ENCODE results near the gene COQ4.
"Not testable (repeated sequence)": the region's sequence is repeated elsewhere in the genome, so short reads cannot be mapped to it uniquely, and the experiment has no call there.

Gene COQ4

DNA sequence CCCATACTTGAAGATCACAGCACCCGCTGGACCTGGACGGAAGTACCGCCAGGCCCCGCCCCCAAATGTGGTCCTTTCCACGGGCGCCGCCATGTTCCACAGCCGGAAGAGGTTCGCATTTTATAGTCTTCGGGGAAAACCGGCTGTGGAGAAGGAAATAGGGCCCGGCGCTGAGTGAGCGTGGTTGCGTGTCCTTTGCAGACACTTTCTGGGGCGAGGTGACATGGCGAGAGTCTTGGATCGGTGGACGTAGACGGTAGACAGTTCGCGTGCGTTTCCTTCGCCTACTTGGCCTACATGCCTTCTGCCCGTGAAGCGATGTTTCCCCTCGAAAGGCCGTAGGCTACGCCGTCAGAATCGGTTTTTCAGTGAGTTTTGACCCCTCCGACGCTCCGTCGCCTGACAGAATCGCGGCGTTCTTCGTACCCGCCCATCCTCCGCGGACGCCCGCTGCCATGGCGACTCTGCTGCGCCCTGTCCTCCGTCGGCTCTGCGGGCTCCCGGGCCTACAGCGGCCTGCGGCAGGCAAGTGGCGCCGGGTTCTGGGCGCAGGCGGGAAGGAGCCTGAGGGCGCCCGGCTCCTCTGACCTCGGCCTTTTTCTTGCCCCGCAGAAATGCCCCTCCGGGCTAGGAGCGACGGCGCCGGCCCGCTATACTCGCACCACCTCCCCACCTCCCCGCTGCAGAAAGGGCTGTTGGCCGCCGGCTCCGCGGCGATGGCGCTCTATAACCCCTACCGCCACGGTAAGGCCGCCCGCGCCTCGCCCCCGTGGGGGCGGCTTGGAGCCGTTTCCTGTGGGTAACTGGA lies at the start of gene COQ4, which contains the start of gene TRUB2:
Gene COQ4, plus strand, starts transcription at position 436 of the 808 bp plus-strand sequence. Its CDS starts 20 bp downstream, at position 456.
Gene TRUB2, minus strand, starts transcription at position 44 of the 808 bp plus-strand sequence. Its CDS starts 39 bp downstream, at position 5.
- DNase-seq = peak; percentile 96 to 97

DNA sequence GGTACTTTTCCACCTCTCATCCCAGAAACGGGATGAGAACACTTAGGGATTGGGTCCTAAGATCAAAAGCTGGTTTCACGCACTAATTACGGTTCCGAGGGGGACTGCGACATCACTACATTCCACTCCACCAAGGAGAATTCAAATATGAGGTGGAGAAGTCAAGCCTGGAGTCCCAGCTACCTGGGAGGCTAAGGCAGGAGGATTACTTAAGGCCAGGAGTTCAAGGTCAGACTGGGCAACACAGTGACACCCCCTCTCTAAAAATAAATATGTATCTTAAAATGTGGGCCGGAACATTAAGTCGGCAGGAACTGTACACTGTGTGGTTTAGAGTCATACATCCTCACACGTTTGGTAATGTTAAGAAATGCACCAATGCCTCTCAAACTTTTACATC lies 48.4 kb upstream of the COQ4 start:
- no peak for DNase-seq

DNA sequence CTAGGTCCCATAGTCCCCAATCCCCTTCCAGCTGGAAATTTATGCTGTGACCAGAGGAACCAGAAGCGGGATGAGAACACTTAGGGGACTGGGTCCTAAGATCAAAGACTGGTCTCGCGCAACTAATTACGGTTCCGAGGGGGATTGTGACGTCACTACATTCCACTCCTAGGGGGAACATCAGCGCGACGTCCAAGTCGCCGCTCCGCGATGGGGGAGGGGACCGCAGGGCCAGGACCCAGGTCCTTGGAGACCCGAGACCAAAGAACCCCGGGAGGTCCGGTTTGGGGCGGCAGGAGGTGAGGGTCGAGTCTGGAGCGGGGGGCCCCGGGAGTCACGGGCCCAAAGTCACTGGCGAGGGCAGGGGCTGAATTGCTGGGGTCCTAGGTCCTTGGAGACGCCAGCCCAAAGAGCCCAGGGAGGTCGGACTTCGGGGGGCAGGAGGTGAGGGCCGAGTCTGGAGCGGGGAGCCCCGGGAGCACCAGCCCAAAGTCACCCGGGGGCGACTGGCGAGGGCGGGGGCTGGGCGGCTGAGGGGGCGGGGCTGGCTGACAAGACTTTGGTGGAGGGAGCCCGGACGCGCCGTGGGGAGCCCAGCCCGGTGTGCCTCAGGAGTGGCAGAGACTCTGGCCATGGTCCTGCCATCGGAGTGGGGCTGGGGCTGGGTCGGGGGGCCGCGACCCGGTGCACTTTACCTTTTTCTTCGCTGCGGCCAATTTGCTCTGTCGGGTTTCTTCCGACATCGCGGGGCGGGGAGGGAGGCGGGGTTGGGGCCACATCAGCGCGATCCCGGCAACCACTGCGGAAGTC lies 47.2 kb upstream of the COQ4 start, which contains the start of gene GOLGA2:
Gene GOLGA2, minus strand, starts transcription at position 810 of the 810 bp plus-strand sequence. Its CDS starts 31 bp downstream, at position 779.
- DNase-seq = no peak

DNA sequence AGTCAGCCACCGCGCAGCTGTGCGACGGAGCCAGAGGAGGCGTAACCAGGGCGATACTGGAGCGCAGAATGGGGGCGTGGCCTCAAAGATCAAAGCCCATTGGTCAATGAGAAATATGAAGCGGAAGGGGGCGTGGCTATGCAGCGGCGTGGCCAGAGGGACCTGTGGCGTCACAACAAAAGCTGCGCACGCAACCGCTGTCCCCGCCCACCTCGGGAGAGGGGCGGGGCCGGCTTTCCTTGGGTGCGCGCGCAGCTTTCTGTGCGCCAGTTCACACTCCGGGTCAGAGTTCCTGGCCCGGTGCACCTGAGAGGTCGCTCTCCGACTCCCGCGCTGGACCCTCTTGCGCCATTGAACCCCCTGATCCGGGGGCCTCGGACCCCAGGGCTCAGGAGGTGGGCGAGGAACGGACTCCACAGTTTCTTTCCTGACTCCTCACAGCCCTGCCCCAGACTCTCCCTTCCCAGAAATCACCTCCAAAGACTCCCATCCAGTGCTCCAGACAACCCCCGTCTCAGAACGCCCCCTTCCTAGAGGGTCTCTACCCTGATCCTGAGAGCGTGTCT lies 46.5 kb upstream of the COQ4 start, which contains the start of gene SWI5:
Gene SWI5, plus strand, starts transcription at position 269 of the 566 bp plus-strand sequence.
- DNase-seq = peak; percentile 99 to 100

DNA sequence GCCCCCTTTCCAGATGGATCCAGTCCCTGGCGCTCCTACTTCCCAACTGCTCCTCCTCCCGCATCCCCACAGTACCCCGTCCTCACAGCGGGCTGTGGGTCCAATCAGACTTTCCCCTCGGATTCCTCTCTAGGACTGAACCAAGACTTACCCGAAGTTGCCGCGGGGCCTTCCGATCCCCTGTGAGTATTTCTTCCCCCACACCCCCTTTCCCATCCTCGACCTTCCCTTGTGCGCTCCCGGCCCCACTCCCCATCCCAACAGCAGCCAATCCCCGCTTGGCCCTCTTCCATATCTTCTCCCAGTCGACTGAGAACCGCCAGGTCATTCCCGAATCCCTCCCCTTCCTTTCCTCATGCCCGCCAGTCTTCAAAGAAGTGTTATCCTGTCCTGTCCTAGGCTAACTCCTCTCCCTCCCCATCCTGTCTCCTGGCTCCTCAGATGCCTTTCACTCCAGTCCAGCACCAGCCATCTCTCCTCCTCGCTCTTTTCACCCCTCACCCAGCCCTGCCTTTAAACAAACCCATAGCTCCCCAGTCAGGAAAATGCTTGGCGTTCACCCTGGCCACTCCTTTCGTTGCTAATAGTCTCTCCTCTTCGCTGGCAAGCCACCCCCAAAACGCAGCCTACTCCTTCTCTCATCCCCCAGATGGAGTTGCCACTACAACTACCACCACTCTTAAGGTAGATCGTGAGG lies 45.9 kb upstream of the COQ4 start:
- peak in 1 of 2 experiments; percentile 27 for DNase-seq

DNA sequence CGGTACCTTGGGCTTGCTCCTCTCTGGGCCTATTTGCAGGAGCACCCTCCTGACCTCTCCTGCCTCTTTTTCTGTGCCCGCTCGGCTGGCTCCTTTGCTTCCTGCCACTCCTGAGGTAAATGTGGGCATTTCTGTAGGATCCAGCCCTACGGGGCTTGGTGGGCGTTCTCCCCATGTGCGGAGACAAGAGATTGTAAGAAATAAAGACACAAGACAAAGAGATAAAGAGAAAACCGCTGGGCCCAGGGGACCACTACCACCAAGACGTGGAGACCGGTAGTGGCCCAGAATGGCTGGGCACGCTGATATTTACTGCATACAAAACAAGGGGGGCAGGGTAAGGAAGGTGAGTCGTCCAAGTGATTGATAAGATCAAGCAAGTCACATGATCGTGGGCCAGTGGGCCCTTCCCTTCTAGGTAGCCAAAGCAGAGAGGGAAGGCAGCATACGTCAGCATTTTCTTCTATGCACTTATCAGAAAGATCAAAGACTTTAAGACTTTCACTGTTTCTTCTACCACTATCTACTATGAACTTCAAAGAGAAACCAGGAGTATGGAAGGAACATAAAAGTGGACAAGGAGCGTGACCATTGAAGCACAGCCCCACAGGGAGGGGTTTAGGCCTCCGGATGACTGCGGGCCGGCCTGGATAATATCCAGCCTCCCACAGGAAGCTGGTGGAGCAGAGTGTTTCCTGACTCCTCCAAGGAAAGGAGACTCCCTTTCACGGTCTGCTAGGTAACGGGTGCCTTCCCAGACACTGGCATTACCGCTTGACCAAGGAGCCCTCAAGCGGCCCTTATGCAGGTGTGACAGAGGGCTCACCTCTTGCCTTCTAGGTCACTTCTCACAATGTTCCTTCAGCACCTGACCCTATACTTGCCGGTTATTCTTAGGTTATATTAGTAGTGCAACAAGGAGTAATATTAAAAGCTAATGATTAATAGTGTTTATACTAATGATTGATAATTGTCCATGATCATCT lies 43.3 kb upstream of the COQ4 start:
- not testable (repeated sequence) for DNase-seq

DNA sequence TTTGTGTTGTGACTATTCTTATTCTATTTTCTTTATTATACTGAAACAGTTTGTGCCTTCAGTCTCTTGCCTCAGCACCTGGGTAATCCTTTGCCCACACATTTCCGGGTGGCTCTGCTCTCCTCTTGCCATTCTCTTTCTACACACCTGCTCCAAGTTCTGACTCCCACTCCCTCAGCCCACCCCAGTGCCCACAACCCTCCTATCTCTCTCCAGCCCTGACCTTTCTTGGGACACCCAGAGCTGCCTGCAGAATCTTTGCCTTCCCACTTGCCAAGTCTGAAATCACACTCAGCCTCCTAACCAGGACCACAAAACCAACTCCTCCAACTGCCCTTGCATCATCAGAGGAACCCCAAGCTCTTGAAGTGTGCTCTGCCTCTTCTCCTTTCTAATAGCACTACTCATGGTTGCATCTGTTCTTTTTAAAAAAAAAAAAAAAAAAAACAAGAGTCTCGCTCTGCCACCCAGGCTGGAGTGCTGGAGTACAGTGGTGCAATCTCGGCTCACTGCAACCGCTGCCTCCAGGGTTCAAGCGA lies 42.5 kb upstream of the COQ4 start:
- no peak for DNase-seq

DNA sequence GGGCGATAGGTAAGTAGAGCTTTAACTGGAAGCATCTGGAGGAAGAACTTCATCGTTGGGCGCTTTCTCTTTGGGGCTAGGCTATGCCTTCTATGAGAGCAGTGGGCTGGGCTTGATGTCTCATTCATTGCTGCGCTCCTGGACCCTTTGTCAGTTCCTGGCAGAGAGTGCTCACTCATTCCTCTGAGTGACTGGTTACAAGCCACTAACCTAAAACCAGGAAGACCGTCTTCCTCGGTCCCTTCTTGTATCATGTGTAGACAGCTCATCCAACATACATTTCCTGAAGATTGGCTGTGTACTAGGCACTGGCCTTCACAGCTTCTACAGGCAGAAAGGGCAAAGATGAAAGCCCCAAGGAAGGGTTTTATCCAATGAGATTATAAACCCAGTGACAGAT lies 40.1 kb upstream of the COQ4 start:
- DNase-seq = no peak

DNA sequence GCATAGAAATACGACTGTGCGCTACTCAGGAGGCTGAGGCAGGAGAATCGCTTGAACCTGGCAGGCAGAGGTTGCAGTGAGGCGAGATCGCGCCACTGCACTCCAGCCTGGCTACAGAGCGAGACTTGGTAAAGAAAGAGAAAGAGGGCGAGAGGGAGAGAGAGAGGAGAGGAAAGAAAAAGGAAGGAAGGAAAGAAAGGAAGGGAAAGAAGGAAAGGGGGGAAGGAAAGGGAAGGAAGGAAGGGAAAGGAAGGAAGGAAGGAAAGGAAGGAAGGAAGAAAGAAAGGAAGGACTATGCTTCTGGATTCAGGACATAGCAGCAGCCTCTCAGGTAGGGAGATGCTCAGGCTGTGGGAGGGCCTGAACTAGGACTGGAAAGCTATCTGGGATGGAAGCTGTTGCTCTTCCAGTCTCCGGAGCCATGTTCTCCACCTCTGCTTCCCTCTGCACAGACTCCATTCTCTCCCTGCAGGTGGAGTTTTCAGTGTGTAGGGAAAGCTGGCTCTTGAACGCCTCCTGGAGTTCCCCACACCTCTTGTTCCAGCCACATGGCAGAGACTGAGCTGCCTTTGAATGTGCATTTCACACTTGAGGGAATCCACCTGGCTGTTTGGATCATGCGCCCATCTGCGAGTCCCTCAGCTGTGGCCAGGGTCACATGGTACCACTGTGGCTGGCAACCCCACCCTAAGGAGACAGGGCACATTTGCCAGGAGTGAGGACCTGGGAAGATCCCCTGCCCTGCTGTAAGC lies 37.4 kb upstream of the COQ4 start:
- no peak for DNase-seq

DNA sequence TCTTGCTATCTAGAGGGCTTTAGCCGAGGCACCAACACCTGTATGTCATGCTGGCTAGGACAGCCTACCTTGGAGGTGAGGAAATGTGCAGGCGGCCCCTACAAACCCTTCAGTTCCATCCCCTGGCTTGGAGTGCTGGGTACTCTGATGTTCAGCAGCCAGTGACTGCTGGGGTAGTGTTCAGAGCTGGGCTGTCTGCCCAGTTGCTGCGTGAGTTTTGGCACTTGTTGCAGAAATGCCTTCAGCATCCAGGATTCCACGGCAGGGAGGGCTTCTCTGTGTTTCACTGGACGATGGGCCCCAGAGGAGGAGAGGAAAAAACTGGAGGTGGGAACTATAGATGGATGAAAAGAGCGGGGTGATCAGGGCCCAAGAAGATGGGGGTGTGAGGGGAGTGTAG lies 36.2 kb upstream of the COQ4 start:
- no peak for DNase-seq

DNA sequence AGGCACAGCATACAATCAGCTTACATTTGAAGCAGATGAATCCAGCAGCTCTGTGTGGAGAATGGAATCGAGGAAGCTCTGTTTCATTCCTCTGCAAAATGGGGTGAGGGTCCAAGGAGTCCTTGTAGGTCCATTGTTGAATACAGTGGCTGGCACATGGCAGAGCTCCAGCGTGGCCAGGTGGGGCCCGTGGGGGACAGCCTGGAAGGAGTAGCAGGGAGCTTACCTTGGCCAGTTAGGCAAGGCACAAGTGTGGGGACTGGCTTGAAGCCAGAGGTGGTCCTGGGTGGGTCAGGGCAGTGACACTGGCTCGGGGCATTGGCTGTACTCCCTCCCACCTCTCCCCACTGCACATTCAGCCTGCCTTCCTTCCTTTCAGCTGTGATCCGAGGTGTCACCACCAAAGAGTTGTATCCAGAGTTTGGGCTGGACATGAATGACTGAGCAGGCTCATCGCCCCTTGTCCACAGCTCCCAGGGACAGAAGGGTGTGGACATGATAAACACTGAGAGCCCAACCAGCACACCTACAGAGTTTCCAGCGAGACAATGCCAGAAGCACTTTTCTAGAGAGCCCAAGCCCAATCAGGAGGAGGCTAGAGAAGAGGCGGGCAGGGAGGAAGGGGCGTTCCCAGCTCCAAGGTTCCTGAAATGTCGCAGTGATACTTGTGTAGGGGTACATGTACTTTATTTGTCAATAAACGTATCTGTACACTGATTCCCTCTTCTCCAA lies 34.2 kb upstream of the COQ4 start:
- no peak for DNase-seq

DNA sequence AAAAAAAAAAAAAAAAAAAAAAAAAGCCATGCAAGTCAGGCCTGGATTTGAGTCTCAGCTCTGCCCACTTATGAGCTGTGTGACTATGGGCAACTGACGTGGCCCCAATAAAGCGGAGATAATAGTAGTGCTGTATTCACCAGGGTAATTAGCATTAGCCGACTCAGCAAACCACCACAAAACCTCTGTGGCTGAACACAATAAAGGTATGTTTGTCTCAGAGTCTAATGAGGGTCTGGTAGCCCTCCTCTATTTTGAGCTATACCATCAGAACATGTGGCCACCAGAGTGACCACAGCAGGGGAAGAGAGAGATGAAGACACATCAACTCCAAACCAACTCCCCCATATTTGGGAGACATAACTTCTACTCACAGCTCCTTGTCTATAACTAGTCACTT lies 30.6 kb upstream of the COQ4 start:
- DNase-seq = no peak

DNA sequence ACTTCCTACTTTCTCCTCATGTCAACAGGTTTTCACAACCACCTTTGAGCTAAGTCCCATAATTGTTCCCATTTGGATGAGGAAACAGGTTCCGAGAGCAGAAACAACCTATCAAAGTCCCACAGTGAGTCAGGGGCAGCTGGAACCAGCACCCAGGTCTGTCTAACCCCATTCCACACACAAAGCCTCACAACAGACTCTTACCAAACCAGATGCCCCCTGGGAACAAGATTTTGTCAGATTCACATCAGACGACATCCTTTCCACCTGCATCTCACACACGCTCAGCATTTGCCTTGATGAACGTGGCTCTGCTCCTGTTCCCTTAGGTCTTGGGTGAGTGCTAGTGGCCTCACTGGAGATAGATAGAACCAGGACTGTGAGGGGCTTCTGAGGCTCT lies 29.5 kb upstream of the COQ4 start:
- no peak for DNase-seq

DNA sequence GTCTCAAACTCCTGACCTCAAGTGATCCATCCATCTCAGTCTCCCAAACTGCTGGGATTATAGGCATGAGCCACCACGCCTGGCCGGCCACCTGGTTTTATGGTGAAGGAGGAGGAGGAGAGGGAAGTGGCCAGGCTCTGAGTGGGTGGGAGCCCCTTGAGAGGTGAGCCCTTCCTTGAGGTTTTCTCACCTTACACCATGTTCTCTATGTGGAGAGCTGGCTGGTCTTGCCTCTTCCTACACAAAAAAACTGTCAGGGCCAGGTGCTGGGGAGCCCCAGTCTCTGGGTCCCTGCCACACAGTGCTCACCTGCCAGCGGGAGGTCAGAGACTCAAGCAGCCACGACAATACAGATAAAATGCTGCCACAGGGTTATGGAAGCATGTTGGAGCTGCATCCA lies 28.5 kb upstream of the COQ4 start:
- no peak for DNase-seq

DNA sequence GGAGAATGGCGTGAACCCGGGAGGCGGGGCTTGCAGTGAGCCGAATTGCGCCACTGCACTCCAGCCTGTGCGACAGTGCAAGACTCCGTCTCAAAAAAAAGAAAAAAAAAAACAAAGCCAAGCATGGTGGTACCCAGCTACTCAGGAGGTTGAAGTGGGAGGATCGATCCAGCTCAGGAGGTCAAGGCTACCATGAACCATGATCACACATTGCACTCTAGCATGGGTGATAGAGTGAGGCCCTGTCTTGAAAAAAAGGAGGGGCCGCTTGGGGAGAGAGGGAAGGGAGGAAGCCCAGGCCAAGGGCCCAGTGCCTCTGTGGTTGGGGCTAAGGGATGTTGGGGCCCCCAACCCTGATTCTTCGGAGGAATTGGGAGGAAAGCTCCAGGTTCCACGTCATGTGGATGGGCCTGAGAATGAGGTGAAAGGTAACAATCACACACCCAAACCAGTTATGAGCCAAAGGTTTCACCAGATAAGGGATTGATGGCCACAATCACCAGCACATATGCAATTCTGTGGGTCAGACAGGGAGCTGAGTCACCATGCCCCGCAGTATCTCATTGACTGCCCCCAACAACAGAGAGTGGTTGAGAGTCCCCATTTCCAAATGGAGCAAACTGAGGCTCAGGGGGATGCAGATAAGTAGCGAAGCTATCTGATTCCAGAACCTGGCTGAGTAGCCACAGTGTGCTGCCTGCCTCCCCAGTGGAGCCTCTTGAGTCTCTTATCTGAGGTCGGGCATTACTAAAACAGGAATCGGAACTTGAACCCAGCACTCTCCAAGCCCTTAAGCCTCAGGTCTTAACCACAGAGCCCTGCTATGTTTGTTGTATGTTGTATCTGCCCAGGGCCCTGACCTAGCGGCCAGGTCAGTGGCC lies 26.1 kb upstream of the COQ4 start:
- no peak for DNase-seq

DNA sequence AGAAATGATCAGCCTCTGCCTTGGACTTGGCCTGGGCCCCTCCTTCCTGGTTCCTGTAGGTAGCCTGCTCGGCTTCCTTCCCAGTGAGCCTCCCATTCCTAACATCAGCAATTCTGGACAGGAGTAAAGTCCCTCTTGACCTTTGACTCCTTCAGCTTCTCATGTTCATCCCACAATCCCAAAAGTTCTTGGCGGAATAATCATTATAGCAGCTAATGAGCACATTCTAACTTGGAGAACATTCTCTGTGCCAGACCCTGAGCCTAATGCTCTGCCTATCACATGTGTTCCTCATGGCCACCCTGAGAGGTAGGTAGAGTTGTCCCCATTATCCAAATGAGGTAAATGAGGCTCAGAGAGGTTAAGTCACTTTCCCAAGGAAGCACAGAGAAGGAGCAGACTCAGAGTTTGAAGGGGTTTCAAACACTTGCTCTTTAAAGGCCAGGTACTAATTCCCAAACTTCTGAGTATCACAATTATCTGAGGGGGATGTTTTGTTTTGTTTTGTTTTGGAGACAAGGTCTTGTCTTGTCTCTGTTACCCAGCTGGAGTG lies 25.3 kb upstream of the COQ4 start:
- DNase-seq = no peak

DNA sequence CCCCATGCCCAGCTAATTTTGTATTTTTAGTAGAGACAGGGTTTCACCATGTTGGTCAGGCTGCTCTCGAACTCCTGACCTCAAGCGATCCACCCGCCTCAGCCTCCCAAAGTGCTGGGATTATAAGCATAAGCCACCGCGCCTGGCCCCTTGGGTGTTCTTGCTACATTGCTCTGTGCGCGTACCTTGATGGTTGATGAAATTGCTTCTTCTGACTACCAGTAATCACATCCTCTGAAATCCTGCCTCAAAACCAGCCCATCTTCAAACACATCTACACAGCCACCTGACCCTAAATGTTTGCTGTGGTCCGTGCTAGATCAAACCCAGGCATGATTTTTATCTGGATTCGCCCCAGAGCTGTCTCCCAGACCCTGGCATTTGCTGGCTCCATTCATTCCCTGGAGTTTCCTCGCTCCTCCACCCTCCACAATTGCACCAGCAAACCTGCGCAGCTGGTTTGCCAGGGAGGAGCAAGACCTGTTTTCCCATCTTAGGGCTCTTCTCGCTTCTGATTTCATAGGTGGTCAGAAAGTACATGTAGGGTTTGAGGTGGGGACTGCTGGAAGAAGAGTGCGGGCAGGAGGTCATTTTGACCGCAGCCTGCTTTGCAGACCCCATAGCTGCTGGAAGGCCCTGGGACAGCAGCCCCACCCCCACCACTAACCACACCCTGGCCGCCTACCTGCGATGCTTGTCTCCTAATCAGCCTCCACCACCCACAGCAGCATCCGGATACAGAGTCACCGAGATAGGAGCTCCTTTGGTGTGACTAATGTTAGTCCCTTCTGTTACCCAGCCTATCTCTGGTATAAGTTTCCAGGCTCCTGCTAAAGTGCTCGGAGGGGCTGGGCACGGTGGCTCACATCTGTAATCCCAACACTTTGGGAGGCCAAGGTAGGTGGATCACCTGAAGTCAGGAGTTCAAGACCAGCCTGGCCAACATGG lies 23.8 kb upstream of the COQ4 start:
- DNase-seq = no peak

Measured in NCI-H524 (cell line).